ENCODE results near the gene DNM1L. TPM values are rescaled to one million over a fixed set of nuclear protein-coding genes. Genes with fewer than 3 reads are reported as not detected.

The DNM1L gene
- total RNA-seq, 1 experiment from 2014 or later, result 79.8 TPM

DNA sequence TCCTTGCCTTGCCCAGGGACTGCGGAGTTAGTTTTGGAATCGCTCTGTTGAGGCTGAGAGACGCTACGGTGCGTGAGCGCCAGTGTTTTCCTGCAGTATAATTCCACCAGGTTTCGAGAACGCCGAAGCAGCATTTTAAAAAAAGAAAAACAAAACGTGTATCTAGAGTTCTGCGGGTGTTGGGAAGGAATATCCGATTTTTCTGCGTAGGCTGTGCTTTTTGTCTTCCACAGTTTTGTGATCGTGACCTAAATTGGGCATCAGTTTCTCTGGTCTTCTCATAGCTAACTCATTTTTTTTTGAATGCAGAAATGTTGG lies 778 bp downstream of the DNM1L start:
- Histone ChIP-seq H3K27me3 (ENCODE audit: insufficient read depth, low read length) (no peaks in the 10 kb centered on the region), H3K4me1 (ENCODE audit: insufficient read depth, low read length) (no peaks in the 10 kb centered on the region), H3K23ac (ENCODE audit: insufficient read length, low read depth, low read length) (no peak overlapping the region), H2BK5ac (ENCODE audit: insufficient read length, low read length) (no peak overlapping the region), H4K8ac (replicated peaks; ENCODE audit: insufficient read length, low read depth, low read length) (no peak overlapping the region), H2BK15ac (ENCODE audit: low read depth, low read length) (no peak overlapping the region), H3K9ac (ENCODE audit: extremely low read depth, insufficient read length, low read length) (peak overlapping the region; percentile 83), H3K4ac (ENCODE audit: low read depth, low read length) (no peak overlapping the region), H3K79me1 (ENCODE audit: insufficient read depth, low read depth, low read length, poor library complexity, severe bottlenecking) (no peaks in the 10 kb centered on the region), H4K91ac (ENCODE audit: insufficient read length, low read depth, low read length) (no peak overlapping the region), H4K5ac (ENCODE audit: insufficient read length, low read depth, low read length) (no peak overlapping the region), H2AFZ (ENCODE audit: low read length) (no peak overlapping the region), H3K18ac (ENCODE audit: insufficient read length, low read depth, low read length) (no peak overlapping the region), H3K79me2 (ENCODE audit: insufficient read depth, low read length) (peaks cover 27% of the 10 kb centered on the region; the same call in 1 of the 2 replicates), H3K27ac (ENCODE audit: insufficient read length, low read depth, low read length) (no peak overlapping the region), H3T11ph (ENCODE audit: low read length) (no peak overlapping the region), H2BK120ac (ENCODE audit: low read depth, low read length, poor library complexity, severe bottlenecking) (no peak overlapping the region), H2AK5ac (ENCODE audit: insufficient read length, low read length) (no peak overlapping the region), H3K56ac (ENCODE audit: insufficient read length, low read depth, low read length) (no peak overlapping the region), H3K9me3 (ENCODE audit: control insufficient read depth, low read depth, low read length) (no peaks in the 10 kb centered on the region), H3K14ac (ENCODE audit: insufficient read depth, low read length) (peak overlapping the region; percentile 81), H2BK20ac (ENCODE audit: low read depth, low read length, poor library complexity, severe bottlenecking) (no peak overlapping the region), H3K4me2 (ENCODE audit: insufficient read depth, insufficient read length, low read length) (peak overlapping the region; percentile 89), H3K23me2 (ENCODE audit: insufficient read length, low read depth, low read length, poor library complexity, severe bottlenecking) (no peaks in the 10 kb centered on the region), H4K20me1 (ENCODE audit: control insufficient read depth, insufficient read depth, insufficient read length) (no peaks in the 10 kb centered on the region), H2BK12ac (ENCODE audit: insufficient read length, low read depth, low read length) (no peak overlapping the region)
- no CpG with 5 or more reads among the region's 14 CpGs for WGBS (ENCODE audit: extremely low coverage, insufficient read length, low lambda C conversion rate)
- Mint-ChIP-seq H3K27ac (peak overlapping the region; percentile 79 to 97 (median 91); a peak in 6 of 7 replicates), H3K4me1 (peaks cover 10 to 16% of the 10 kb centered on the region in 2 experiments), H3K27me3 (ENCODE audit: low read depth) (no peaks in the 10 kb centered on the region), H3K36me3 (ENCODE audit: insufficient read depth in 1 of 3, low read depth in 3 of 3) (peaks cover 5 to 11% (median 6%) of the 10 kb centered on the region in 3 experiments; a peak in 5 of 7 replicates), H3K4me3 (peak overlapping the region; percentile 86 to 92), H3K9me3 (no peaks in the 10 kb centered on the region)
- DNase-seq, result no peak
- TF ChIP-seq, protein P1, sequence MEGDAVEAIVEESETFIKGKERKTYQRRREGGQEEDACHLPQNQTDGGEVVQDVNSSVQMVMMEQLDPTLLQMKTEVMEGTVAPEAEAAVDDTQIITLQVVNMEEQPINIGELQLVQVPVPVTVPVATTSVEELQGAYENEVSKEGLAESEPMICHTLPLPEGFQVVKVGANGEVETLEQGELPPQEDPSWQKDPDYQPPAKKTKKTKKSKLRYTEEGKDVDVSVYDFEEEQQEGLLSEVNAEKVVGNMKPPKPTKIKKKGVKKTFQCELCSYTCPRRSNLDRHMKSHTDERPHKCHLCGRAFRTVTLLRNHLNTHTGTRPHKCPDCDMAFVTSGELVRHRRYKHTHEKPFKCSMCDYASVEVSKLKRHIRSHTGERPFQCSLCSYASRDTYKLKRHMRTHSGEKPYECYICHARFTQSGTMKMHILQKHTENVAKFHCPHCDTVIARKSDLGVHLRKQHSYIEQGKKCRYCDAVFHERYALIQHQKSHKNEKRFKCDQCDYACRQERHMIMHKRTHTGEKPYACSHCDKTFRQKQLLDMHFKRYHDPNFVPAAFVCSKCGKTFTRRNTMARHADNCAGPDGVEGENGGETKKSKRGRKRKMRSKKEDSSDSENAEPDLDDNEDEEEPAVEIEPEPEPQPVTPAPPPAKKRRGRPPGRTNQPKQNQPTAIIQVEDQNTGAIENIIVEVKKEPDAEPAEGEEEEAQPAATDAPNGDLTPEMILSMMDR (conservative IDR thresholded peaks at IDR 0.05), result no peak

All from H9 (cell line).